Lung (tissue), 12 donors: Measurements from ENCODE around the gene DOCK10. TPM values are rescaled to one million over a fixed set of nuclear protein-coding genes. Genes with fewer than 3 reads are reported as not detected.

Experiments used
- ATAC-seq: fragments of 200-7000 bp; cut with Tn5 transposase; one replicate; pipeline ENCODE4 v1.9.1; 2020; ENCODE audit warnings: moderate number of reproducible peaks; ENCODE audit not compliant: insufficient read depth, low FRiP score
- DNase-seq, 3 donors: peaks; one replicate each; pipeline ENCODE4 v3.0.0-alpha.2; 2013 to 2017
- H3K27ac ChIP-seq, 2 donors: one replicate each; pipeline ENCODE4 v1.5.1; 2013; ENCODE audit warnings: mild to moderate bottlenecking in 2 of 2, moderate library complexity in 2 of 2, control low read depth in 1 of 2, inconsistent platforms in 1 of 2, low read depth in 1 of 2, low read length in 1 of 2
- H3K27me3 ChIP-seq, 3 donors: one replicate each; pipeline ENCODE4 v1.5.1; 2013; ENCODE audit warnings: low read length in 2 of 3; ENCODE audit not compliant: control insufficient read depth in 3 of 3, insufficient read depth in 3 of 3
- H3K36me3 ChIP-seq, 4 donors: one replicate each; pipeline ENCODE4 v1.5.1; 2013; ENCODE audit warnings: low read length in 4 of 4, mild to moderate bottlenecking in 1 of 4, moderate library complexity in 1 of 4; ENCODE audit not compliant: control insufficient read depth in 4 of 4, insufficient read depth in 4 of 4
- H3K4me1 ChIP-seq, 5 donors: one replicate each; pipeline ENCODE4 v1.5.1; 2013; ENCODE audit warnings: low read length in 5 of 5, mild to moderate bottlenecking in 2 of 5, moderate library complexity in 1 of 5; ENCODE audit not compliant: control insufficient read depth in 5 of 5, insufficient read depth in 5 of 5
- H3K4me3 ChIP-seq: one replicate; pipeline ENCODE4 v1.5.1; 2013; ENCODE audit warnings: mild to moderate bottlenecking, control low read depth, moderate library complexity
- H3K9ac ChIP-seq, 2 donors: one replicate each; pipeline ENCODE4 v1.5.1; 2013; ENCODE audit warnings: low read length in 2 of 2, control low read depth in 1 of 2; ENCODE audit not compliant: insufficient read depth in 1 of 2
- H3K9me3 ChIP-seq, 4 donors: one replicate each; pipeline ENCODE4 v1.5.1; 2013; ENCODE audit warnings: low read length in 3 of 4, mild to moderate bottlenecking in 1 of 4, moderate library complexity in 1 of 4; ENCODE audit not compliant: control insufficient read depth in 4 of 4, insufficient read depth in 3 of 4
- CTCF ChIP-seq: IDR thresholded peaks from 2 replicates; pipeline ENCODE4 v1.5.1; 2012; ENCODE audit warnings: mild to moderate bottlenecking; ENCODE audit errors: control extremely low read depth, extremely low read depth
- WGBS, 2 donors: extraction: QIAGEN DNeasy Blood & Tissue Kit; methylation state at CpG; one replicate each; pipeline ENCODE4 v1.1.7; 2013; 5-methylcytosine and 5-hydroxymethylcytosine counted together
- polyA plus RNA-seq, 2 donors: library from polyadenylated mRNA; stranded (reverse); fragments of 200-250 nt; gene quantifications; one replicate each; pipeline ENCODE4 v1.2.1, GENCODE V29; 2013
- total RNA-seq, 2 donors: library from RNA; depleted of rRNA in 1 of 2; stranded (reverse); fragments of >200 nt in 1 of 2; gene quantifications; one replicate each; pipeline ENCODE4 v1.2.1, GENCODE V29; 2014 to 2021
- donor health status: control.
- donor health status: control.
- donor health status: Bipolar disorder and iron deficiency.
- donor health status: healthy.
- donor health status: DM: yes; HTN: yes; CAD: no.

The DOCK10 gene
- total and polyA plus RNA-seq, 4 donors: 3.1 to 39.8 (median 18.0) TPM

DNA sequence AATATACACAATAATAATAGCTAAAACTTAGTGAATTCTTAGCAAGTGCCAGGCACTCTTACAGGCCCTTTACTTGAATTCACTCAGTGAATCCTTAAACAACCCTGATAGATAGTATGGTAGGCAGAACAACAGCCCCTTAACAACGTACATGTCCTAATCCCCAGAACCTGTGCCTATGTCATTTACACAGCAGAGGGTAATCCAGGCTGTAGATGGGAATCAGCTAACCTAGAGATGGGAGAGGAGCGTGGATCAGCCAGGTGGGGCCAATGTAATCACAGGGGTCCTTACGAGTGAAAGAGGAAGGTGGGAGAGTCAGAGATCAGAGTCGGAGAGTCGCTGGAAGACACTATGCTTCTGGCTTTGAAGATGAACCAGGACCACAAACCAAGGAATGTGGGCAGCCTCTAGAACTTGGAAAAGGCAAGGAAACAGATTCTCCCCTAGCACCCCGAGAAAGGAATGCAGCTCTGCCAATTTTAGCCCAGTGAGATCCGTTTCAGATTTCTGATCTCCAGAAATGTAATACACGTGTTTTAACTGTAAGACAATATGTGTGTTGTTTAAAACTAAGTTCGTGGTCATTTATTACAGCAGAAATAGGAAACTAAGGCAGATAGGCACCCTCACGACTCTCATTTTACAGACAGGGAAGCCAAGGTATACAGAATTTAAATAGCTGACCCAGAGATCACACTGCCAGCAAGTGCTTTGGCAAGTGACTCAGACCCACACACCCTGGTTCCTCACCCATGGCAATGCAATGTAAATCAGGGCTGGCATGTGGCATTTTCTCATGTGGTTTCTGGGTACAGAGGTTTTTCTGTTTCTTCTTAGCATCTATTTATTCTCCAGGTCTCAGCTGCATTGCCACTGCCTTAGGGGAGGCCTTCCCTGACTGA is 68.9 kb downstream of the DOCK10 start:
- DNase-seq (no peak), ATAC-seq (no peak)
- H3K4me1 ChIP-seq: peaks cover 0 to 10% (median 2%) of the 10 kb centered on the region in 5 donors
- H3K27me3 ChIP-seq: no peaks in the 10 kb centered on the region
- H3K9ac ChIP-seq: no peak overlapping the region
- no peak overlapping the region for H3K4me3 ChIP-seq
- no peak overlapping the region for H3K27ac ChIP-seq
- WGBS, 2 donors: 75 to 88% methylated on average over 10 of the region's 10 CpGs
- peaks cover 0 to 2% (median 0%) of the 10 kb centered on the region in 4 donors for H3K9me3 ChIP-seq
- TF ChIP-seq CTCF: no peak
- peaks cover 0 to 2% (median 0%) of the 10 kb centered on the region in 4 donors for H3K36me3 ChIP-seq

DNA sequence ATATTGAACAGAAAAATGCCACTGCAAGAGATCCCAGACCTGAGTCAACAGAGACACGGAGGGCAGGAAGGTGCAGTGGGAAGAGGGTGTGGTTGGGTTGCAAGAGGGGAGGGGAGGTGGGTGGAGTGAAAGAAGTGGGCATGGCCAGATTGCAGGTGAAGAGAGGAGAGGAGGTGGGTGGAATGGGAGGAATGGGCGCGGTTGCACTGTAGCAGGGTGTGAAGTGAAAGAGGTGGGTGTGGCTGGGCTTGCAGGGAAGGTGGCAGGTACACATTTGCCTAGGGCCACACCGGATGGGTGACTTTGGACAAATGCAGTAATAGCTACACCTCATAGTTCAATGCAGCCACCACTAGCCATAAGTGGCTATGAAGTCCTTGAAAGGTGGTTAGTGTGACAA is 71.1 kb downstream of the DOCK10 start:
- DNase-seq: no peak
- H3K9me3 ChIP-seq: peaks cover 0 to 2% (median 0%) of the 10 kb centered on the region in 4 donors
- 53 to 71% methylated on average over 4 of the region's 4 CpGs for WGBS, 2 donors
- no peak overlapping the region for H3K4me3 ChIP-seq
- no peak overlapping the region for H3K27ac ChIP-seq
- peak; percentile 72 for ATAC-seq
- H3K4me1 ChIP-seq: peaks cover 0 to 20% (median 2%) of the 10 kb centered on the region in 5 donors
- no peak for TF ChIP-seq CTCF
- peaks cover 0 to 2% (median 0%) of the 10 kb centered on the region in 4 donors for H3K36me3 ChIP-seq
- H3K9ac ChIP-seq: no peak overlapping the region
- no peaks in the 10 kb centered on the region for H3K27me3 ChIP-seq

- H3K4me3 ChIP-seq: no peak overlapping the region
- TF ChIP-seq CTCF: no peak
- WGBS, 2 donors: 56 to 70% methylated on average over 5 of the region's 5 CpGs
- no peak overlapping the region for H3K27ac ChIP-seq
- H3K9me3 ChIP-seq: peaks cover 0 to 2% (median 0%) of the 10 kb centered on the region in 4 donors
- no peak for ATAC-seq
- H3K27me3 ChIP-seq: no peaks in the 10 kb centered on the region
- H3K36me3 ChIP-seq: peaks cover 0 to 2% (median 0%) of the 10 kb centered on the region in 4 donors
- no peak for DNase-seq
- peaks cover 0 to 22% (median 2%) of the 10 kb centered on the region in 5 donors for H3K4me1 ChIP-seq
- no peak overlapping the region for H3K9ac ChIP-seq
These were observed 72.0 kb downstream of the DOCK10 start for GRCh38 chr2:224970311-224970710.
